Colonic mucosa (tissue), 4 donors: Measurements from ENCODE around the gene C1orf105. TPM values are rescaled to one million over a fixed set of nuclear protein-coding genes. Genes with fewer than 3 reads are reported as not detected.

ENCODE experiments used
- DNase-seq: peaks from one replicate; pipeline ENCODE4 v3.0.0-alpha.2; 2020
- H3K27ac ChIP-seq: fragments of 200-600 bp; one replicate; pipeline ENCODE4 v1.8.0; 2021
- H3K27me3 ChIP-seq: fragments of 200-600 bp; one replicate; pipeline ENCODE4 v1.8.0; 2021
- H3K36me3 ChIP-seq: fragments of 200-600 bp; one replicate; pipeline ENCODE4 v1.8.0; 2021
- H3K4me1 ChIP-seq: fragments of 200-600 bp; one replicate; pipeline ENCODE4 v1.8.0; 2021; ENCODE audit warnings: mild to moderate bottlenecking
- H3K4me3 ChIP-seq: fragments of 200-600 bp; one replicate; pipeline ENCODE4 v1.8.0; 2021
- H3K9ac ChIP-seq, 2 donors: one replicate each; pipeline ENCODE4 v1.7.0; 2013; ENCODE audit warnings: control low read depth in 2 of 2, low read depth in 2 of 2, low read length in 2 of 2
- H3K9me3 ChIP-seq: fragments of 200-600 bp; one replicate; pipeline ENCODE4 v1.8.0; 2021
- CTCF ChIP-seq: fragments of 200-600 bp; IDR thresholded peaks from one replicate; pipeline ENCODE4 v1.8.0; 2022; ENCODE audit warnings: antibody characterized with exemption, mild to moderate bottlenecking
- intact Hi-C: fragments of 100-400 bp; cut with DNase I; formaldehyde crosslinking; loops from one replicate; pipeline ENCODE4 v1.14.1; 2022
- total RNA-seq, 2 donors: library from RNA; stranded (reverse); fragmentation: NEBNext Ultra II Directional in 1 of 2; extraction: Animal tissue kit (Norgen Biotek cat#: 25700) in 1 of 2; gene quantifications; one replicate each; pipeline ENCODE4 v1.2.1, GENCODE V29; 2021
- donor health status: healthy.
- donor health status: DM: no; HTN: no; CAD: no.
- donor health status: DM: no; HTN: no; CAD: no.

The C1orf105 gene
- total RNA-seq, 2 donors from 2014 or later = not detected

DNA sequence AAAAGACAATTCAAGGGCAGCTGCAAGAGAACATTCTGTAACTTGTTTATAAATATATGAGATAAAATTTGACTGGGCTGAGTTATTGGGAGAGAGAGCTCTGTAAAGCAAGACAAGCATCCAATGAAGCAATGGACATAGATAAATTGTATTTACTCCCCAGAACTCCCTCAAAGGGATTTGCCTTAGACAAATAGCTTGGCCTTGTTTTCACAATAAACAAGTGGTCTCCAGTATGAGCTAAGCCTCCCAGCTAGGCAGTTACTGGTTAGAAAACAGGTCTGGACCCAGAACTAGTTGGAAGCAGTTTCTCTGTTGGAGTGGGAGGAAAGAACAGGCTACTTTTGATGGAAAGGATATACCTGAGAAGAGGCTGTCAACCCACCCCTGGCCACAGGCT is 87.3 kb downstream of the C1orf105 start:
- no peaks in the 10 kb centered on the region for H3K36me3 ChIP-seq
- no peak overlapping the region for H3K27ac ChIP-seq
- no peak for DNase-seq
- no peak overlapping the region for H3K4me3 ChIP-seq
- H3K27me3 ChIP-seq = no peaks in the 10 kb centered on the region
- no peak for TF ChIP-seq CTCF
- H3K9ac ChIP-seq = no peak overlapping the region
- intact Hi-C loops = no loop called here
- no peaks in the 10 kb centered on the region for H3K9me3 ChIP-seq
- no peaks in the 10 kb centered on the region for H3K4me1 ChIP-seq

DNA sequence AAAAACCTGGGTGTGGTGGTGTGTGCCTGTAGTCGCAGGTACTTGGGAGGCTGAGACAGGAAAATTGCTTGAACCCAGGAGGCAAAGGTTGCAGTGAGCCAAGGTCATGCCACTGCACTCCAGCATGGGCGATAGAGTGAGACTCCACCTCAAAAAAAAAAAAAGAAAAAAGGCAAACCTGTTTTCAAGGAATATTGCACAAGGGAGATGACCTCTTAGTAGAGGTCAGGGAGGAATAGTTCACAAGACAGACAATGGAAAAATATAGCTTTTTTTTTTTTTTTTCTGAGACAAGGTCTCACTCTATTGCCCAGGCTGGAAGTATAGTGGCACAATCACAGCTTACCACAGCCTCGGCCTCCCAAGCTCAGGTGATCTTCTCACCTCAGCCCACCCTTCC is 90.0 kb downstream of the C1orf105 start:
- DNase-seq = no peak
- H3K9ac ChIP-seq = no peak overlapping the region
- intact Hi-C loops = no loop called here
- no peaks in the 10 kb centered on the region for H3K4me1 ChIP-seq
- no peak for TF ChIP-seq CTCF
- H3K9me3 ChIP-seq = no peaks in the 10 kb centered on the region
- no peak overlapping the region for H3K27ac ChIP-seq
- H3K36me3 ChIP-seq = no peaks in the 10 kb centered on the region
- no peaks in the 10 kb centered on the region for H3K27me3 ChIP-seq
- H3K4me3 ChIP-seq = no peak overlapping the region

- Histone ChIP-seq H3K27me3 (no peaks in the 10 kb centered on the region), H3K4me1 (no peaks in the 10 kb centered on the region), H3K9me3 (no peaks in the 10 kb centered on the region), H3K9ac (no peak overlapping the region), H3K27ac (no peak overlapping the region), H3K36me3 (no peaks in the 10 kb centered on the region), H3K4me3 (no peak overlapping the region)
- no peak for DNase-seq
- no peak for TF ChIP-seq CTCF
- intact Hi-C loops = no loop called here
These were observed 92.1 kb downstream of the C1orf105 start for GRCh38 chr1:172512591-172512990.

DNA sequence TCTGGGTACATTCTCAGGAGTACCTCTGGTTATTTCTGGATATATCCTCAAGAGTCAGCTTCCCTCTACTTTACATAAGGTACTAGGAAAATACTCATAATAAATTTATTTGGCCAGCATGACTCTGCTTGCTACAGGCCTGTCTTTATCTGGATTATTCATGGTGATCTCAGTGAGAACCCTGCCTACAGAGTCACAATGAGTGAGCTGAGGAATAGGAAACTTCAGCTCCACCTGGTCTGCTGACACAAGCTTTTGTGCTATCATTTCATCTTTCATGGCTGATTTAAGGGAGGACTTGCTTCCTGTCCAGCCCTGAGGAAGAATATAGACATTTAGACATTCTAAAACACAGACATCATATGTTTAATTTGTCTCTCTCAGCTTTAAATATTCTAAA is 93.0 kb downstream of the C1orf105 start:
- TF ChIP-seq CTCF = no peak
- H3K4me1 ChIP-seq = no peaks in the 10 kb centered on the region
- H3K9ac ChIP-seq = no peak overlapping the region
- no peak overlapping the region for H3K4me3 ChIP-seq
- no peaks in the 10 kb centered on the region for H3K27me3 ChIP-seq
- intact Hi-C loops = no loop called here
- no peak for DNase-seq
- no peaks in the 10 kb centered on the region for H3K36me3 ChIP-seq
- no peak overlapping the region for H3K27ac ChIP-seq
- H3K9me3 ChIP-seq = no peaks in the 10 kb centered on the region

DNA sequence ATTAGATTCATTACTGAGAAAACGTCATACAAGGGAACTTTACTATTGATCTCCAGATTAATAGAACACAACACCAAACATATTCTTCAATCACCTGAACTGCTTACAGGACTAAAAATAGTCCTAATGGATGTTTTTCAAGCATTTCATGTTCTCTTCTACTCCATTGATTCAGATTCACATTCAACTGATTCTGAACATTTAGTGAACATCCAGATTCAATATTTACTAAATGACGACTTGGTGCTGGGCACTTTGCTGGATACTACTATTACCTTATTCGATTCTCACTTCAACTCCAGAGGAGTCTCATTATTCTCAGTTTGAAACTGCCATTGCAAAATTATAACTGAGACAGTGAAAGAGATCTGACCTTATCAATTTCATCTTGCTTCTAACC is 93.6 kb downstream of the C1orf105 start:
- DNase-seq = no peak
- H3K9me3 ChIP-seq = no peaks in the 10 kb centered on the region
- H3K4me1 ChIP-seq = no peaks in the 10 kb centered on the region
- no peaks in the 10 kb centered on the region for H3K27me3 ChIP-seq
- TF ChIP-seq CTCF = no peak
- H3K36me3 ChIP-seq = no peaks in the 10 kb centered on the region
- no peak overlapping the region for H3K27ac ChIP-seq
- intact Hi-C loops = no loop called here
- H3K4me3 ChIP-seq = no peak overlapping the region
- no peak overlapping the region for H3K9ac ChIP-seq

- Histone ChIP-seq H3K9me3 (no peaks in the 10 kb centered on the region), H3K27me3 (no peaks in the 10 kb centered on the region), H3K4me1 (no peaks in the 10 kb centered on the region), H3K9ac (no peak overlapping the region), H3K4me3 (no peak overlapping the region), H3K27ac (no peak overlapping the region), H3K36me3 (no peaks in the 10 kb centered on the region)
- TF ChIP-seq CTCF = no peak
- DNase-seq = no peak
- intact Hi-C loops = no loop called here
These were observed 95.0 kb downstream of the C1orf105 start for GRCh38 chr1:172515436-172515835.
